ENCODE results near the gene GRK2. TPM values are rescaled to one million over a fixed set of nuclear protein-coding genes. Genes with fewer than 3 reads are reported as not detected.

GRK2 gene
- total RNA-seq, 2 donors from 2014 or later = 58.0 to 61.7 TPM

GRCh38 chr11:67267188-67268080, 1.2 kb downstream of the GRK2 start:
- H3K27me3 ChIP-seq (ENCODE audit: control insufficient read depth, insufficient read depth, low read length, poor library complexity, severe bottlenecking) = no peaks in the 10 kb centered on the region
- Mint-ChIP-seq H3K27ac (peak overlapping the region; percentile 74), H3K36me3 (ENCODE audit: low read depth) (peaks cover 6% of the 10 kb centered on the region), H3K9me3 (no peaks in the 10 kb centered on the region), H3K4me1 (peaks cover 36% of the 10 kb centered on the region), H3K4me3 (peak overlapping the region; percentile 92), H3K27me3 (ENCODE audit: insufficient read depth) (peaks cover 22% of the 10 kb centered on the region)
- no peak for TF ChIP-seq CTCF (conservative IDR thresholded peaks at IDR 0.05)
- no peak overlapping the region for H3K27ac ChIP-seq (ENCODE audit: low read depth, low read length)
- H3K9me3 ChIP-seq (ENCODE audit: control insufficient read depth, low read length) = no peaks in the 10 kb centered on the region
- H3K36me3 ChIP-seq (ENCODE audit: control insufficient read depth, insufficient read depth, low read length) = peaks cover 26% of the 10 kb centered on the region
- 51 to 81% methylated on average over 13 to 30 of the region's 30 CpGs for WGBS, 2 experiments (ENCODE audit: insufficient coverage in 1 of 2, insufficient read length in 1 of 2)
- H3K4me1 ChIP-seq (ENCODE audit: control insufficient read depth, insufficient read depth, low read length) = peaks cover 19% of the 10 kb centered on the region
- peak overlapping the region; percentile 90 for H3K4me3 ChIP-seq (ENCODE audit: low read length)
- no peak for DNase-seq
- peak overlapping the region; percentile 57 for H3K9ac ChIP-seq (ENCODE audit: extremely low read depth, low read length, poor library complexity, severe bottlenecking)

DNA sequence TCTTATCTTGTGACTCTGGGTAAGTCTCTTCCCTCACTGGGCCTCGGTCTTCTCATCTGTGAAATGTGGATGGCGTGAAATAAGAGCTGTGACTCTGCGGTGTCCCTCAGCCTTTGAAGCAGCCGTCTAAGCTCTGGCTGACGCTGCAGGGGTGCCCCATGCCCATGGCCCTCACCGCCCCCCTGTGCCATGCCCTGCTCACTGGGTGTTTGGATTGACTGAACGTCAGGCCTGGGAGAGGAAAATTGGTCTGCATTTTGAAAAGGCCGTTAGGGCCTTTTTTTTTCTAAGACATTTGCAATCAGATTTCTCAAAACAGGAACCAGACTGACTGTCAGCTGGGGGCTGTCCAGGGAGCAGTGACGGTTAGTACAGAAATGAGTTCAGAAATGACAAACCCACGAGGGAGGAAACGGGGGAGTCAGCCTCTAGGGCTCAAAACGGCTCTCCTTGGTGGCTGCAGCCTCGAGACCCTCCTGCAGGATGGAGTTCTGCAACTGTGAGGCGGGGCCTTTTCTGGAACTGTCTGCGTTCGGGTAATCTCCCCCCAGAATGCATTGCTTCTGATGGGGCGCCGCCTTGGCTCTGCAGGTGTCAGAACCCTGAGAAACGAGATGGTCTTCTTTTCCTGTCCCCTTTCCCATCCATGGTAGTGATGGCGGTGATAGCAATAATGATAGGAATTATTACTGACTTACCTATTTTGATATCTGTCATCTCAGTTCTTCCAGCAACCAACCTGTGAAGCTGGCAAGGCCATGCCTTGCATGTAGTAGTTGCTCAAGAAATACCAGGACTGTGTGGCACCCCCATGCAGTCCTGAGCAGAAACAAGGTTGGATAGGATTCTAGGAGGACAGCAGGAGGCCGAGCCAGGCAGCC, 2.0 kb downstream of the GRK2 start:
- no peak overlapping the region for H3K27ac ChIP-seq (ENCODE audit: low read depth, low read length)
- 92 to 93% methylated on average over 17 to 21 of the region's 21 CpGs for WGBS, 2 experiments (ENCODE audit: insufficient coverage in 1 of 2, insufficient read length in 1 of 2)
- H3K27ac Mint-ChIP-seq = no peak overlapping the region
- H3K9ac ChIP-seq (ENCODE audit: extremely low read depth, low read length, poor library complexity, severe bottlenecking) = no peak overlapping the region
- H3K9me3 ChIP-seq (ENCODE audit: control insufficient read depth, low read length) = no peaks in the 10 kb centered on the region
- peak overlapping the region; percentile 90 for H3K4me3 ChIP-seq (ENCODE audit: low read length)
- peaks cover 28% of the 10 kb centered on the region for H3K36me3 ChIP-seq (ENCODE audit: control insufficient read depth, insufficient read depth, low read length)
- peaks cover 19% of the 10 kb centered on the region for H3K4me1 ChIP-seq (ENCODE audit: control insufficient read depth, insufficient read depth, low read length)
- H3K4me1 Mint-ChIP-seq = peaks cover 28% of the 10 kb centered on the region
- H3K27me3 ChIP-seq (ENCODE audit: control insufficient read depth, insufficient read depth, low read length, poor library complexity, severe bottlenecking) = no peaks in the 10 kb centered on the region
- peaks cover 18% of the 10 kb centered on the region for H3K27me3 Mint-ChIP-seq (ENCODE audit: insufficient read depth)
- no peak for TF ChIP-seq CTCF (conservative IDR thresholded peaks at IDR 0.05)
- H3K4me3 Mint-ChIP-seq = peak overlapping the region; percentile 92
- H3K9me3 Mint-ChIP-seq = no peaks in the 10 kb centered on the region
- peaks cover 6% of the 10 kb centered on the region for H3K36me3 Mint-ChIP-seq (ENCODE audit: low read depth)
- DNase-seq = no peak

GRCh38 chr11:67268962-67269268, 2.6 kb downstream of the GRK2 start:
- Mint-ChIP-seq H3K4me3 (peak overlapping the region; percentile 92), H3K9me3 (no peaks in the 10 kb centered on the region), H3K27me3 (ENCODE audit: insufficient read depth) (peaks cover 18% of the 10 kb centered on the region), H3K4me1 (peaks cover 27% of the 10 kb centered on the region), H3K36me3 (ENCODE audit: low read depth) (peaks cover 6% of the 10 kb centered on the region), H3K27ac (no peak overlapping the region)
- peaks cover 28% of the 10 kb centered on the region for H3K36me3 ChIP-seq (ENCODE audit: control insufficient read depth, insufficient read depth, low read length)
- 92 to 93% methylated on average over 11 to 13 of the region's 13 CpGs for WGBS, 2 experiments (ENCODE audit: insufficient coverage in 1 of 2, insufficient read length in 1 of 2)
- H3K9me3 ChIP-seq (ENCODE audit: control insufficient read depth, low read length) = no peaks in the 10 kb centered on the region
- no peak for TF ChIP-seq CTCF (conservative IDR thresholded peaks at IDR 0.05)
- H3K27ac ChIP-seq (ENCODE audit: low read depth, low read length) = no peak overlapping the region
- DNase-seq = no peak
- H3K27me3 ChIP-seq (ENCODE audit: control insufficient read depth, insufficient read depth, low read length, poor library complexity, severe bottlenecking) = no peaks in the 10 kb centered on the region
- no peak overlapping the region for H3K9ac ChIP-seq (ENCODE audit: extremely low read depth, low read length, poor library complexity, severe bottlenecking)
- H3K4me1 ChIP-seq (ENCODE audit: control insufficient read depth, insufficient read depth, low read length) = peaks cover 19% of the 10 kb centered on the region
- H3K4me3 ChIP-seq (ENCODE audit: low read length) = no peak overlapping the region
